Activated CD8-positive, alpha-beta memory T cell treated with anti-CD3 and anti-CD28 coated beads, Interleukin-2, amount 50 U/mL, for 24 hours (primary cell): ENCODE measurements around the gene RPL36.
"Not testable (repeated sequence)": the region's sequence is repeated elsewhere in the genome, so short reads cannot be mapped to it uniquely, and the experiment has no call there.

ENCODE experiments used
- DNase-seq: peaks from one replicate; pipeline ENCODE4 v3.0.0-alpha.2; 2020; ENCODE audit errors: extremely low read depth

Gene RPL36

GRCh38 chr19:5690955-5691821 is 1.1 kb downstream of the RPL36 start:
- DNase-seq = no peak

- DNase-seq = no peak
Observed at GRCh38 chr19:5691822-5692722, 2.0 kb downstream of the RPL36 start.

GRCh38 chr19:5692723-5693194 is 2.7 kb downstream of the RPL36 start:
- DNase-seq = no peak

- DNase-seq = no peak
Observed at GRCh38 chr19:5693195-5694166, 3.4 kb downstream of the RPL36 start.

- no peak for DNase-seq
Observed at GRCh38 chr19:5694167-5694955, 4.3 kb downstream of the RPL36 start.

GRCh38 chr19:5694956-5695648 is 5.0 kb downstream of the RPL36 start:
- DNase-seq = no peak

- no peak for DNase-seq
Observed at GRCh38 chr19:5695649-5696195, 5.6 kb downstream of the RPL36 start.

- DNase-seq = no peak
Observed at GRCh38 chr19:5696196-5697021, 6.3 kb downstream of the RPL36 start.

GRCh38 chr19:5697022-5697889 is 7.2 kb downstream of the RPL36 start:
- no peak for DNase-seq

- DNase-seq = no peak
Observed at GRCh38 chr19:5697890-5698634, 8.0 kb downstream of the RPL36 start.

- no peak for DNase-seq
Observed at GRCh38 chr19:5698635-5699422, 8.7 kb downstream of the RPL36 start.

- DNase-seq = no peak
Observed at GRCh38 chr19:5700455-5701092, 10.5 kb downstream of the RPL36 start.

GRCh38 chr19:5702053-5702410 is 11.9 kb downstream of the RPL36 start:
- DNase-seq = not testable (repeated sequence)

- DNase-seq = no peak
Observed at GRCh38 chr19:5703819-5704818, 14.0 kb downstream of the RPL36 start.

GRCh38 chr19:5705552-5705951 is 15.5 kb downstream of the RPL36 start:
- DNase-seq = no peak
